Psoas muscle (tissue), 8 donors: ENCODE results near the gene PRKAB2. TPM values are rescaled to one million over a fixed set of nuclear protein-coding genes. Genes with fewer than 3 reads are reported as not detected.
"Not testable (repeated sequence)": the region's sequence is repeated elsewhere in the genome, so short reads cannot be mapped to it uniquely, and the experiment has no call there.

ENCODE experiments used
- ATAC-seq, 4 donors: fragments of 200-7000 bp; cut with Tn5 transposase; one replicate each; pipeline ENCODE4 v1.9.1; 2020; ENCODE audit warnings: moderate library complexity in 3 of 4, mild to moderate bottlenecking in 2 of 4
- DNase-seq, 2 donors: peaks; one replicate each; pipeline ENCODE4 v3.0.0-alpha.2; 2020
- H3K27ac ChIP-seq: fragments of 200-600 bp; one replicate; pipeline ENCODE4 v1.8.0; 2022
- H3K27me3 ChIP-seq, 3 donors: fragments of 200-600 bp in 1 of 3; one replicate each; pipeline versions ENCODE4 v1.6.1 to v1.8.0; 2013 to 2022; ENCODE audit warnings: low read length in 2 of 3, mild to moderate bottlenecking in 2 of 3, moderate library complexity in 1 of 3; ENCODE audit not compliant: insufficient read depth in 3 of 3
- H3K36me3 ChIP-seq, 2 donors: fragments of 200-600 bp in 1 of 2; one replicate each; pipeline versions ENCODE4 v1.6.1 to v1.8.0; 2013 to 2022; ENCODE audit warnings: low read depth in 1 of 2, mild to moderate bottlenecking in 1 of 2, moderate library complexity in 1 of 2; ENCODE audit not compliant: insufficient read depth in 1 of 2
- H3K4me1 ChIP-seq: fragments of 200-600 bp; one replicate; pipeline ENCODE4 v1.8.0; 2022
- H3K4me3 ChIP-seq: fragments of 200-600 bp; one replicate; pipeline ENCODE4 v1.8.0; 2022; ENCODE audit warnings: mild to moderate bottlenecking
- H3K9me3 ChIP-seq: fragments of 200-600 bp; one replicate; pipeline ENCODE4 v1.8.0; 2022
- CTCF ChIP-seq: fragments of 200-600 bp; IDR thresholded peaks from one replicate; pipeline ENCODE4 v1.8.0; 2022; ENCODE audit warnings: antibody characterized with exemption
- WGBS, 3 donors: extraction: QIAGEN DNeasy Blood & Tissue Kit; methylation state at CpG; one replicate each; pipeline versions ENCODE4 v1.1.6 to v1.1.7; 2013; 5-methylcytosine and 5-hydroxymethylcytosine counted together
- intact Hi-C, 2 donors: fragments of 100-400 bp; cut with DNase I; formaldehyde crosslinking; loops; one replicate each; pipeline versions ENCODE4 v1.11.0 to v1.14.2; 2022
- polyA plus RNA-seq, 3 donors: library from polyadenylated mRNA; stranded (reverse); fragments of 200-250 nt; gene quantifications; one replicate each; pipeline ENCODE4 v1.2.3, GENCODE V29; 2013
- total RNA-seq, 4 donors: library from RNA; stranded (reverse); fragmentation: NEBNext Ultra II Directional in 2 of 4; extraction: Animal tissue kit (Norgen Biotek cat#: 25700) in 2 of 4; gene quantifications; one replicate each; pipeline versions ENCODE4 v1.2.1 to v1.2.4, GENCODE V29; 2021 to 2023
- donor health status: healthy with polysubstance abuse.
- donor health status: DM: no; HTN: no; CAD: no; lungs with moderate emphysema.
- donor health status: Bipolar disorder and iron deficiency.
- donor health status: healthy.
- donor health status: DM: yes; HTN: yes; CAD: no.
- donor health status: DM: no; HTN: no; CAD: no.
- donor health status: DM: no; HTN: no; CAD: no.
- donor health status: DM: yes; HTN: yes; CAD: no.

The PRKAB2 gene
- total and polyA plus RNA-seq, 7 donors, result 14.1 to 77.7 (median 51.0) TPM

DNA sequence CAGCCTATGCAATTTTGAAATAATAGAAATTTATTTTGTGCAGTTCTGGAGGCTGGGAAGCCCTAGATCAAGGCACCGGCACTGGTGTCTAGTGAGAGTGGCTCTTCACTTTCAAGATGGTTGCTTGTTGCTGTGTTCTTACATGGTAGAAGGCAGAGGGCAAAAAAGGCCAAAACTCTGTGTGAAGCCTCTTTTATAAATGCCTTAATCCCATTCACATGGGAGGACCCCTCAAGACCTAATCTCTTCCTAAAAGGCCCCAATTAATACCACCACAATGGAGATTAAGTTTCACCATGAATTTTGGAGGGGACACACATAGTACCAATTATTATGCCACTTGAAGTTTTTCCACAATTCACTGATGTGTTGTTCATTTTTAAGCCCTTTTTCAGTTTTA is 21.0 kb downstream of the PRKAB2 start:
- H3K9me3 ChIP-seq, result no peaks in the 10 kb centered on the region
- no peak overlapping the region for H3K27ac ChIP-seq
- ATAC-seq (no peak), DNase-seq (no peak)
- H3K4me1 ChIP-seq, result no peaks in the 10 kb centered on the region
- H3K27me3 ChIP-seq, result no peaks in the 10 kb centered on the region
- intact Hi-C loops, result no loop called here
- WGBS, 3 donors, result 95 to 100% (median 96%) methylated on average over 1 of the region's 1 CpG
- TF ChIP-seq CTCF, result no peak
- peaks cover 4 to 26% of the 10 kb centered on the region in 2 donors for H3K36me3 ChIP-seq
- H3K4me3 ChIP-seq, result no peak overlapping the region

DNA sequence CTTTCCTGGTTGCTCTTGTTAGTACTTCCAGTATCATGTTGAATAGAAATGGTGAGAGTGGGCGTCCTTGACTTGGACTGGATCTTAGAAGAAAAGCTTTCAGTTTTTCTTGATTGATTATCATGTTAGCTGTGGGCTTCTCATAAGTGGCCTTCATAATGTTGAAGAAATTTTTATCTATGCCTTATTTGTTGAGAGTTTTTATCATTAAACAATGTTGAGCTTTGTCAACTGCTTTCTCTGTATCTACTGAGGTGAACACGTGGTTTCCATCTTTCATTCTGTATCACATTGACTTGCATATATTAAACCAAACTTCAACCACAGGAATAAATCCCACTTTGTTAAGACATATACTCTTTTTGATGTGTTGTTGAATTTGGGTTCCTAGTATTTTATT is 29.4 kb downstream of the PRKAB2 start:
- Histone ChIP-seq H3K4me1 (no peaks in the 10 kb centered on the region), H3K4me3 (no peak overlapping the region), H3K27me3 (no peaks in the 10 kb centered on the region), H3K27ac (no peak overlapping the region), H3K36me3 (no peaks in the 10 kb centered on the region), H3K9me3 (peaks cover 3% of the 10 kb centered on the region)
- ATAC-seq (no peak), DNase-seq (no peak)
- 81 to 91% (median 82%) methylated on average over 2 of the region's 2 CpGs for WGBS, 3 donors
- intact Hi-C loops, result no loop called here
- TF ChIP-seq CTCF, result no peak

DNA sequence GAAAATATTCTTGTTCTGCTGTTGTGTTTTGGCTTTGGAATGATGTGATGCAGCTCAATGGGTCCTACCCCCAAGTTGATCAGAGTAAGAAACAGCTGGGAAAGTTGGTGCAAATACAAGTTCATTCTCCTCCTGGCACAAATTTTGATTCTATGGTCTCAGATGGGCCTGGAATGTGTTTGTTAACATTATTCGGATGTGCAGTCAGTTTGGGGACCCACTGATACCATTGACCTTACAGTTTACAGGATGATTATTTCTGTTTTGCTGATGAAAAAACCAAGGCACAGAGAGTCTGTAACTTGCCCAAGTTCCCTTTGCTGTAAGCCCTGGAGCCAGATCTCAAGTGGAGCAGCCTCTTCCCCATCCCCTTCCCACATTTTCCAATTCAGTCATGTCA is 41.5 kb downstream of the PRKAB2 start:
- WGBS, 3 donors, result 37 to 72% (median 45%) methylated on average over 1 of the region's 1 CpG
- H3K36me3 ChIP-seq, DNase-seq, intact Hi-C loops, H3K9me3 ChIP-seq, H3K27me3 ChIP-seq, H3K27ac ChIP-seq, ATAC-seq, H3K4me3 ChIP-seq, H3K4me1 ChIP-seq: not testable (repeated sequence)

DNA sequence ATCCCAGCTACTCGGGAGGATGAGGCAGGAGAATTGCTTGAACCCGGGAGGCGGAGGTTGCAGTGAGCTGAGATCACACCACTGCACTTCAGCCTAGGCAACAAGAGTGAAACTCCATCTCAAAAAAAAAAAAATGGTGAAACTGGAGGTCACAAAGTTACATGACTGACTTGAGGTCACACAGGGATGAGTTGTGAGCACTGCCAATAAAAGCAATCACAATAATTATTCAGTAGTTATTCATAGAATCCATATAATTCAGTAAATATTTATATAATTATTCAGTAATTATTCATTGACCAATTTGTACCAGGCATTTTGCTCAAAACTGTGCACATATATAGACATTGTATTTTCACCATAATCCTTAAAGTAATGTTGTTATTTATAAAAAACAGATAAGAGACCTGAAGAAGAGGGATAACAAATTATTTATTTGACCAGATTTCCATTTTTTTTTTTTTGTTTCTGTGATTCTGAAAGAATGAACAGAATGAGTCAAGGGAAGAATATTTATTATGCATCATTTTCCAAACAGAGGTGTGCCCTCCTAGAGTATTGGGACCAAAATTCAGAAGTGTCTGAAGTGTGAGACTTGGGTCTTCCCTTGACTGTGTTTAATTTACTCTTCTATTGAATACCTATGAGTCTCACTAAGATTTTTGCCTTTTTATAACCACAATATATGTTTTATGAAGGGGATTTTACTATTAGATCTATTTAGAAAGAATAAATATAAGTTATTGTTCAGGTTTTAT is 43.0 kb downstream of the PRKAB2 start:
- H3K27ac ChIP-seq, result no peak overlapping the region
- 88 to 91% (median 90%) methylated on average over 3 of the region's 3 CpGs for WGBS, 3 donors
- H3K4me1 ChIP-seq, result no peaks in the 10 kb centered on the region
- no peaks in the 10 kb centered on the region for H3K27me3 ChIP-seq
- no peaks in the 10 kb centered on the region for H3K9me3 ChIP-seq
- no peaks in the 10 kb centered on the region for H3K36me3 ChIP-seq
- TF ChIP-seq CTCF, result no peak
- intact Hi-C loops, result no loop called here
- ATAC-seq, result no peak
- no peak for DNase-seq
- no peak overlapping the region for H3K4me3 ChIP-seq

DNA sequence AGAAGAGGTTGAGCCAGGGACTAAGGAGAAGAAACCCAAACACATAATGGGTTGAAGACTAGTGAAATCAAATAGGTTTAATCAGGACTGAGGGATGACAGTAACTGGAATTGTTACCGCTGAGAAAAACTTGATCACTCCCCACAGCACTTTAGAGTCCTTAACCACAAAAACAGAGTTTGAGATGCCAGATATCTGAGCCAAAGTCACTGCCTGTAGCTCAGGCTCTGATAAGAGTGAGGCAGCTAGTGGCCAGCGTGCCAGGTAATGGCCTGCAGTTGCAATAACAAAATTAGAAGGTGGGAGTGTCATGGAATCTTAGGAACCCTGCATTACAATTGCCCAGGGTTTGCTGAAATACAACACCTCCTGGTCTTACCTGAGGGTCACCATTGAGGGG is 48.0 kb downstream of the PRKAB2 start:
- Histone ChIP-seq H3K27me3 (no peaks in the 10 kb centered on the region), H3K27ac (no peak overlapping the region), H3K4me1 (no peaks in the 10 kb centered on the region), H3K9me3 (no peaks in the 10 kb centered on the region), H3K4me3 (no peak overlapping the region), H3K36me3 (no peaks in the 10 kb centered on the region)
- ATAC-seq, result no peak
- no peak for TF ChIP-seq CTCF
- 61 to 67% (median 61%) methylated on average over 2 of the region's 2 CpGs for WGBS, 3 donors
- intact Hi-C loops, result no loop called here
- DNase-seq, result no peak
